NCI-H2227 (cell line): ENCODE measurements around the gene MMP10.
"Not testable (repeated sequence)": the region's sequence is repeated elsewhere in the genome, so short reads cannot be mapped to it uniquely, and the experiment has no call there.

Experiments
- DNase-seq: peaks from one replicate; lab custom pipeline; 2025; ENCODE audit not compliant: unreplicated experiment; lab: John Stamatoyannopoulos, UW

The MMP10 gene

DNA sequence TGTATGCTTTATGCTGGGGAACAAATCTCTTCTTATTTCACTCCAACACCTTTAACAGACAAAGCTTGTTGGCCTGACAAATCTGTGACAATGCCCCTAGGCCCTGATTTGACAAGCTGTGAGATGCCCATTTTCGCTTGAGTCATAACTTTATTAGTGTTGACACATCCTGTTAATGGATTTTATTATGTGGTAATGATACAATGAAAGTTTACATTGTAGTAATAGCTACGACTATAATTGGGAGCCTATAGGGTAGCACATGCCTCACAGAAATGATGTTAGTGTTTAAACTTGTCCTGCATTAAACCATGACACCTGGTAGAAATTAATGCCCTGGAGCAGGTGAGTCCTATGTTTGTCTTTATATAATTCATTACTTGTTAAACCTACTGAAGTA is 3.3 kb upstream of the MMP10 start:
- no peak for DNase-seq

- no peak for DNase-seq
Measured at GRCh38 chr11:102783016-102783415, 2.6 kb upstream of the MMP10 start.

DNA sequence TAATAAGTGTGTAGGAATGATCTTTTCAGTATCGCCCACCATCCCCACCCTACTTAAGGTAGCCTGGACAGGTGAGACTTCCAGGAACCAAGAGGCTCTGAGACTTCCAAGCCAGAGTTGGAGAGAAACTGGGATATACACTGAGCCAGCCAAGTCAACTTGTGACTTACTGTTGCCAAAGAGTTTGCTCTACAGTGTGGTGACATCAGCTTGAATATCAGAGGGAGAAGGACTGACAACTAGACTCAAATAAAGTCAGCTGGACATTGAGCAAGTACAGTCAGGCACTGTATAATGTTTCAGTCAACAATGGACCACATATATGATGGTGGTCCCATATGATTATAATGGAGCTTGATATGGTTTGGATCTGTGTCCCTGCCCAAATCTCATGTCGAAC is 1.2 kb upstream of the MMP10 start:
- DNase-seq, result no peak

DNA sequence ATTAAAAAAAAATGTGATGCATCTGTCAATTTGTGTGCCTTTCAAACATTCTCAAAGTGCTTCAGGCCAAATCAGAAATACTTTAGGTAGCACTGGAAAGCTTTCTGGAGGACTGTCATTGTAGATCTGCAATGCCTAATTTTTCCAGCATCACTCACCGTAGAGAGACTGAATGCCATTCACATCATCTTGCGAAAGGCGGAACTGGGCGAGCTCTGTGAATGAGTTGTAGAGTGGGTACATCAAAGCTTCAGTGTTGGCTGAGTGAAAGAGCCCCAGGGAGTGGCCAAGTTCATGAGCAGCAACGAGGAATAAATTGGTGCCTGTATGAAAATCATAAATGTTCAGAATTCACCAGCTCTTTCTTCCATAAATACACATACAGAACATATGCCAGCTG is 4.0 kb downstream of the MMP10 start:
- no peak for DNase-seq

DNA sequence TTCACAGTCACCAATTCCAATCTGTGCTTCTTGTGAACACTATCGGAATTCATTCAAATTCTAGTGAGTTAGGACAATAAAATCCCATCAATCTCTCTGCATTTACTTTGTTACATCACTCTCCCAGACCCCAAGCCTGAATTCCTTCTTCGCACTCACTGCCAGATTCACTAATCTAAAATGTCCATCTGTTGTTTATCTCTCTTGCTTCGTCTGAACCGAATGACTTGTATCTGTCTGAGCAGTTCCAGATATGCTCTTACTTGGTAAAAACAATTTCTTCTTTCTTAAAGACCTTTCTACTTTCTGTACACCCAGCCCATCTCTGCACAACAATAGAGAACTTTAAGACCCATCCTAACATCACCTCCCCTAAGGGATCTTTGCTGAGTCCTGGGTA is 7.0 kb downstream of the MMP10 start:
- DNase-seq, result no peak

DNA sequence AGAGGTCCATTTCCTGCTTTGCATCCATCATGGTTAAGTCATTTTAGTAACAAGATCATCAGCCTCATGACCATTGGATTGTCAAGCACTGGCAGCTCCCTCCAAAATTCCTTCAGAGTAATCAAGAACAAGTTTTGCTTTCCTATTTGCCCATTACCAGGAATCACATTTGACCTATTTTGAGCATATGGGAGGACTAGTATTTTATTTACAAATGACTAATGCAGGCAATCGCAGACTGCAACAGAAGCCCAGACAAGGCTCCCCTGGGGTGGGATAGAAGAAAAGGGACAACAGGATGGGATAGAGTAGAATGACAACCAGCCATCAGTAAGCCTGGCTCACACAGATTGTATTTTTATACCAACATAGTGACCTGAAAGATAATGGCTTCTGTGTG is 9.1 kb downstream of the MMP10 start:
- DNase-seq, result no peak

DNA sequence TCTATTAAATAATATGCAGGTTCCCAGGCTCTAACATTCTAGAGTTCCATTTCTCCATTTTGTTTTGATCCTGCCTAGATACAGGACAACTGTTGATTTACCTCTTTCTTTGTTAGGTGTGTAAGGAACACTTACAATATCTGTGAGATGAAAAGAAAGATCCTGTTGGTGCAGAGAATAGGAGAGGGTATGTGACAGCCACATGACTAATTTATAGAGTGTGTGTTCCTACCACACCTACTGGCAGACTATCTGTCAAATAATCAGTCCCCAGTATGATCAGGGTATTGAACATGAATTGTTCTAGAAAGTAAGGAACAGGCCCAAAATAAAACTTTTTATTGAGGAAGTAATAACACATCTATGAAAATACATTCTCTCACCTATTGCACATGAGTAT is 10.2 kb downstream of the MMP10 start:
- DNase-seq, result no peak

- DNase-seq, result no peak
Measured at GRCh38 chr11:102767800-102768199, 12.6 kb downstream of the MMP10 start.

DNA sequence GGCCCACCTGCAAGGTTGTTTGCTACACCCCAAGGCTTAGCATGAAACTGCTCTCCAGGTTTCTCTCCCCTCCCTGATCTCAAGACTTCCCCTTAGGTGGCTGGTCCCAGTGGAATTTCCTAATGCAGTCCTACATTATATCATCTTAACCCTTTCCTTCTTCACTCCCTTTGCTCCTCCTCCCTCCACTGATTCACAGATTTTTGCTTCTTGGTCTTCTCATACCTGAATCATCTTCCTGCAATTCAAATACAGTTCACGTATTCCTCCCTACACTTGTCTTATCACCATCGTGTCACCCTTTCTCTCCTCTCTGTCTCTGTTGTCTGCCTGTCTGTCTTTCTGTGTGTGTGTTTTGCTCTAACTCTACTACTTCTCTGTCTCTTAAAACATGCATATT is 17.0 kb downstream of the MMP10 start:
- DNase-seq, result no peak

- no peak for DNase-seq
Measured at GRCh38 chr11:102762361-102762767, 18.1 kb downstream of the MMP10 start.

- no peak for DNase-seq
Measured at GRCh38 chr11:102761646-102762238, 18.7 kb downstream of the MMP10 start.

- DNase-seq, result no peak
Measured at GRCh38 chr11:102760344-102761035, 19.9 kb downstream of the MMP10 start.

- no peak for DNase-seq
Measured at GRCh38 chr11:102757823-102758549, 22.4 kb downstream of the MMP10 start.

DNA sequence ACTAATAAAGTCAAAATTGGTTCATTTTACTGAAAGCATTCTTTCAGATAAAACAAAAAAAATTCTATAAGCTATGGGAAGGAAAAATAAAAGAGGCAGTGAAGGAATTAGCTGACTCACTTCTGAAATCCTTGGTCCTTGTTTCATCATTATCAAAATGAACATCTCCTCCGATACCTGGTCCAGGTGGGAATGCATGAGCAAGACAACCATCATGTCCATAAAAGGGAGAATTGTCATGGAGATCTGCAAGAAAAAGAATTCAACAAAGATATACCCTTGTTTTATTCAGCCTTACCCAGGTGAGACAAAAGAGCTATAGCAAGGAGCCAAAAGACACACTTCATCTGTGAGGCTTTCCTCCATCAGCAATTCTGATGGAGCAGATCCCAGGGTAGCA is 27.2 kb downstream of the MMP10 start:
- DNase-seq, result no peak

GRCh38 chr11:102751673-102752072 is 28.8 kb downstream of the MMP10 start:
- no peak for DNase-seq

- no peak for DNase-seq
Measured at GRCh38 chr11:102749101-102749722, 31.2 kb downstream of the MMP10 start.

GRCh38 chr11:102746746-102747578 is 33.5 kb downstream of the MMP10 start:
- peak; percentile 3 for DNase-seq

DNA sequence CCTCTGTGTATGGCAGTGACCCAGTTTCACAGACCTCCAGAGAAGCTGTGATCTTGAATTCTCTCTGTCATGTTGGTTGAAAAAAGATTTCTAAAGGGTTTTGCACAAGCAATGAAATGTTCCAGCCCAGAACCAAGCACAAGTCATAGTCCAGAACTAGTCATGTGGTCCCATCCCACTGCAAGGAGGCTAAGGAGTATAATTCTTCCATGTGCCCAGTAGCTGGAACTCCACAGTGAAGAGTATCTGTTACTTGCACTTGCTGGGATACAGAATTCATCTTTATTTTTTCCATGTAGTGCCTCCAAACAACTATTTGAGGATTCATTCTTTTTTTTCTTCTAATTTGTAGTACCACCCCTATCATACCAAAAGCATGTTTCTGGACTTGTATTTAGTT is 45.8 kb downstream of the MMP10 start:
- DNase-seq, result no peak

DNA sequence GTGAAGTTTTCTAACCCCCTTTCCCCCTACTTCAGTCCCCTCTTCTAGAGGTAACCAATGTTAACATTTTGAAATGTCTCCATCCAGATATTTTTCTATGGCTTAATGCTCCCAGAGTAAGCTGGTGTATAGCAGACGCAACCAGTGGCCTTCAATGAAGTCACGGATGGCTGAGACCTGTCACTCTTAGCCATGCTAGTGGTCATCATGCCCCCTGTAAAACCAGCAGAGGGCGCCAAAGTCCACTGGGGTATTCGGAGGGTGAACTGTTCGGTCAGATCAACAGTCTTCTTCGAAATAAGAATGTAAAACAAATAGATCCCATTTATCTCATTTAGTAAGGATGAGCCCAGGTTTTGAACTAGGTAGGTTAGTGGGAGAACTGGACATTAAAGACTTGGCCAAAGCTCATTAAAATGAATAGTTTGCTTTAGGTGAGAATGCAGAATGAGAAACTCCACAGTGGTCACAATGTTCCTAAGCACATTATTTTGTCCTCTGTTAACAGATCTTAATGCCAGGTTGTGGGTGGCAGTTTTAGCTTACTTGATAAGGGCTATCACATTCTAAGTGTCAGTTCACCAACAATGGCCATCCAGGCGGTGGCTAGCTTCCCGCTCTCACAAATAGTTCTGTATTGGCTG is 47.1 kb downstream of the MMP10 start:
- DNase-seq, result peak; percentile 4

DNA sequence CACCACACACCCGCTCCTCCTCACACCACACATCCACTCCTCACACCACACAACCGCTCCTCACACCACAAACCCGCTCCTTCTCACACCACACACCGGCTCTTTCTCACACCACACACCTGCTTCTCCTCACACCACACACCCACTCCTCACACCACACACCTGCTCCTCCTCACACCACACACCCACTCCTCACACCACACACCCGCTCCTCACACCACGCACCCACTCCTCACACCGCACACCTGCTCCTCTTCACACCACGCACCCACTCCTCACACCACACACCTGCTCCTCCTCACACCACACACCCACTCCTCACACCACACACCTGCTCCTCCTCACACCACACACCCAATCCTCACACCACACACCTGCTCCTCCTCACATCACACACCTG is 49.5 kb downstream of the MMP10 start:
- not testable (repeated sequence) for DNase-seq
